ENCODE data around the gene ERCC6. TPM values are rescaled to one million over a fixed set of nuclear protein-coding genes. Genes with fewer than 3 reads are reported as not detected.

Gene ERCC6
- total RNA-seq, 1 donor, result 54.3 TPM

- H3K36me3 ChIP-seq (ENCODE audit: insufficient read depth, low read length), result peaks cover 21% of the 10 kb centered on the region
- DNase-seq (ENCODE audit: insufficient read length, low spot score, missing footprints), result no peak
- H3K79me2 ChIP-seq (ENCODE audit: insufficient read depth, low read length), result peaks cover 27% of the 10 kb centered on the region
- no peak for TF ChIP-seq CTCF (IDR thresholded peaks at IDR 0.05; ENCODE audit: extremely low read depth, low read depth, low read length)
- H4K20me1 ChIP-seq (ENCODE audit: insufficient read depth, low read length), result peaks cover 9% of the 10 kb centered on the region
- H3K27me3 ChIP-seq (ENCODE audit: insufficient read depth, low read length), result no peaks in the 10 kb centered on the region
- H2AFZ ChIP-seq (ENCODE audit: low read length), result no peak overlapping the region
- H3K4me2 ChIP-seq (ENCODE audit: insufficient read depth, low read length), result no peak overlapping the region
- H3K27ac ChIP-seq (ENCODE audit: low read depth, low read length), result no peak overlapping the region
- H3K9me3 ChIP-seq (ENCODE audit: low read depth, low read length), result no peaks in the 10 kb centered on the region
- H3K4me1 ChIP-seq (ENCODE audit: insufficient read depth, low read length), result no peaks in the 10 kb centered on the region
- H3K4me3 ChIP-seq (ENCODE audit: insufficient read depth, low read length), result no peak overlapping the region
Measured at GRCh38 chr10:49498425-49498824, 40.5 kb downstream of the ERCC6 start.

GRCh38 chr10:49497358-49497757, 41.6 kb downstream of the ERCC6 start:
- no peaks in the 10 kb centered on the region for H3K9me3 ChIP-seq (ENCODE audit: low read depth, low read length)
- no peaks in the 10 kb centered on the region for H3K4me1 ChIP-seq (ENCODE audit: insufficient read depth, low read length)
- H3K36me3 ChIP-seq (ENCODE audit: insufficient read depth, low read length), result peaks cover 25% of the 10 kb centered on the region
- H3K27ac ChIP-seq (ENCODE audit: low read depth, low read length), result no peak overlapping the region
- no peak for DNase-seq (ENCODE audit: insufficient read length, low spot score, missing footprints)
- no peak for TF ChIP-seq CTCF (IDR thresholded peaks at IDR 0.05; ENCODE audit: extremely low read depth, low read depth, low read length)
- no peak overlapping the region for H3K4me3 ChIP-seq (ENCODE audit: insufficient read depth, low read length)
- H4K20me1 ChIP-seq (ENCODE audit: insufficient read depth, low read length), result peaks cover 9% of the 10 kb centered on the region
- no peaks in the 10 kb centered on the region for H3K27me3 ChIP-seq (ENCODE audit: insufficient read depth, low read length)
- peaks cover 31% of the 10 kb centered on the region for H3K79me2 ChIP-seq (ENCODE audit: insufficient read depth, low read length)
- H3K4me2 ChIP-seq (ENCODE audit: insufficient read depth, low read length), result no peak overlapping the region
- H2AFZ ChIP-seq (ENCODE audit: low read length), result no peak overlapping the region

GRCh38 chr10:49488056-49488717, 50.7 kb downstream of the ERCC6 start:
- H3K9me3 ChIP-seq (ENCODE audit: low read depth, low read length), result no peaks in the 10 kb centered on the region
- H3K4me2 ChIP-seq (ENCODE audit: insufficient read depth, low read length), result no peak overlapping the region
- DNase-seq (ENCODE audit: insufficient read length, low spot score, missing footprints), result no peak
- peaks cover 11% of the 10 kb centered on the region for H4K20me1 ChIP-seq (ENCODE audit: insufficient read depth, low read length)
- H3K27me3 ChIP-seq (ENCODE audit: insufficient read depth, low read length), result no peaks in the 10 kb centered on the region
- no peak overlapping the region for H2AFZ ChIP-seq (ENCODE audit: low read length)
- TF ChIP-seq CTCF (IDR thresholded peaks at IDR 0.05; ENCODE audit: extremely low read depth, low read depth, low read length), result no peak
- no peak overlapping the region for H3K27ac ChIP-seq (ENCODE audit: low read depth, low read length)
- H3K36me3 ChIP-seq (ENCODE audit: insufficient read depth, low read length), result peaks cover 11% of the 10 kb centered on the region
- H3K79me2 ChIP-seq (ENCODE audit: insufficient read depth, low read length), result peaks cover 34% of the 10 kb centered on the region
- no peak overlapping the region for H3K4me3 ChIP-seq (ENCODE audit: insufficient read depth, low read length)
- H3K4me1 ChIP-seq (ENCODE audit: insufficient read depth, low read length), result peaks cover 27% of the 10 kb centered on the region

- no peak overlapping the region for H2AFZ ChIP-seq (ENCODE audit: low read length)
- H4K20me1 ChIP-seq (ENCODE audit: insufficient read depth, low read length), result peaks cover 14% of the 10 kb centered on the region
- H3K27me3 ChIP-seq (ENCODE audit: insufficient read depth, low read length), result no peaks in the 10 kb centered on the region
- H3K36me3 ChIP-seq (ENCODE audit: insufficient read depth, low read length), result peaks cover 21% of the 10 kb centered on the region
- no peaks in the 10 kb centered on the region for H3K9me3 ChIP-seq (ENCODE audit: low read depth, low read length)
- TF ChIP-seq CTCF (IDR thresholded peaks at IDR 0.05; ENCODE audit: extremely low read depth, low read depth, low read length), result no peak
- no peak overlapping the region for H3K4me3 ChIP-seq (ENCODE audit: insufficient read depth, low read length)
- H3K27ac ChIP-seq (ENCODE audit: low read depth, low read length), result no peak overlapping the region
- no peak overlapping the region for H3K4me2 ChIP-seq (ENCODE audit: insufficient read depth, low read length)
- H3K4me1 ChIP-seq (ENCODE audit: insufficient read depth, low read length), result peaks cover 27% of the 10 kb centered on the region
- peaks cover 32% of the 10 kb centered on the region for H3K79me2 ChIP-seq (ENCODE audit: insufficient read depth, low read length)
- DNase-seq (ENCODE audit: insufficient read length, low spot score, missing footprints), result no peak
Measured at GRCh38 chr10:49486738-49487137, 52.2 kb downstream of the ERCC6 start.

All from osteoblast (primary cell).